HepG2 (cell line): ENCODE data around the gene NELFCD. TPM values are rescaled to one million over a fixed set of nuclear protein-coding genes. Genes with fewer than 3 reads are reported as not detected.

ENCODE experiments used
- NR2F1 ChIP-seq, 2 experiments: fragments of 450-650 bp in 1 of 2; formaldehyde crosslinking in 1 of 2; IDR thresholded peaks; 2 replicates each; pipeline versions ENCODE4 v1.5.0 to v1.6.1; 2016 to 2020; ENCODE audit warnings: mild to moderate bottlenecking in 1 of 2, missing compliant biosample characterization in 1 of 2, missing genetic modification reagents in 1 of 2, moderate library complexity in 1 of 2
- PAWR ChIP-seq: sonication (generic); formaldehyde crosslinking; IDR thresholded peaks from 2 replicates; pipeline ENCODE4 v1.4.0; 2020; ENCODE audit warnings: missing genetic modification reagents, mild to moderate bottlenecking, borderline replicate concordance
- TOE1 ChIP-seq: sonication (generic); formaldehyde crosslinking; IDR thresholded peaks from 2 replicates; pipeline ENCODE4 v1.4.0; 2020; ENCODE audit warnings: mild to moderate bottlenecking, missing genetic modification reagents
- polyA plus RNA-seq, 8 experiments: library from polyadenylated mRNA; depleted of rRNA in 3 of 8; stranded (reverse) in 7 of 8; unstranded in 1 of 8; fragments of >200 nt; fragmentation: Illumina TruSeq in 4 of 8; extraction: Trizol in 4 of 8; gene quantifications; 2 replicates each; pipeline versions ENCODE4 v1.2.1 to v1.2.3, GENCODE V29; 2011 to 2016; ENCODE audit warnings: low read depth in 4 of 8, missing spikeins in 1 of 8, mixed read lengths in 1 of 8; ENCODE audit not compliant: insufficient read depth in 1 of 8
- total RNA-seq, 5 experiments: library from RNA; depleted of rRNA; stranded (reverse); fragments of >200 nt; fragmentation: Illumina TruSeq; extraction: Trizol; gene quantifications; 2 replicates each; pipeline ENCODE4 v1.2.3, GENCODE V29; 2016; ENCODE audit warnings: low read depth in 1 of 5
- TF ChIP-seq, protein P1 (sequence below): sonication (generic); formaldehyde crosslinking; IDR thresholded peaks from 2 replicates; pipeline ENCODE4 v1.4.0; 2020; ENCODE audit warnings: mild to moderate bottlenecking, missing genetic modification reagents
- TF ChIP-seq, protein P2 (sequence below): sonication (generic); formaldehyde crosslinking; IDR thresholded peaks from 2 replicates; pipeline ENCODE4 v1.8.0; 2022; ENCODE audit warnings: missing genetic modification reagents, mild to moderate bottlenecking, borderline replicate concordance

Gene NELFCD
- total and polyA plus RNA-seq, 2 of the 13 experiments (the other 11 are each of a cell fraction or from before 2014, with no cell fraction given) = 159 to 203 TPM

DNA sequence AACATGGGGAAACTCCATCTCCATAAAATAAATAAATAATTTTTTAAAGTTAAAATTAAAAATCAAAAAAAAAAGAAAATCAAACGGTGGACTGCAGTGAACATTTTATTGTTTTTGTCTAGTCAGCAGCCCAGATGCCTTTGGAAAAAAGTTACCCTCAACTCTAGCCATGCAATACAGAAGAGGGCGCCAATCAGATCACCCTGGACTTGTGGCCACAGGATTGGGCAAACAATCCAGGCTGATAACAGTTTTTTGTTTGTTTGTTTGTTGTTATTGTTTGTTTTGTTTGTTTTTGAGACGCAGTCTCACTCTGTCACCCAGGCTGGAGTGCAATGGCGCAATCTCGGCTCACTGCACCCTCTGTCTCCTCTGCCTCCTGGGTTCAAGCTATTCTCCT, 30.5 kb upstream of the NELFCD start (continued):
- TF ChIP-seq, protein P1, sequence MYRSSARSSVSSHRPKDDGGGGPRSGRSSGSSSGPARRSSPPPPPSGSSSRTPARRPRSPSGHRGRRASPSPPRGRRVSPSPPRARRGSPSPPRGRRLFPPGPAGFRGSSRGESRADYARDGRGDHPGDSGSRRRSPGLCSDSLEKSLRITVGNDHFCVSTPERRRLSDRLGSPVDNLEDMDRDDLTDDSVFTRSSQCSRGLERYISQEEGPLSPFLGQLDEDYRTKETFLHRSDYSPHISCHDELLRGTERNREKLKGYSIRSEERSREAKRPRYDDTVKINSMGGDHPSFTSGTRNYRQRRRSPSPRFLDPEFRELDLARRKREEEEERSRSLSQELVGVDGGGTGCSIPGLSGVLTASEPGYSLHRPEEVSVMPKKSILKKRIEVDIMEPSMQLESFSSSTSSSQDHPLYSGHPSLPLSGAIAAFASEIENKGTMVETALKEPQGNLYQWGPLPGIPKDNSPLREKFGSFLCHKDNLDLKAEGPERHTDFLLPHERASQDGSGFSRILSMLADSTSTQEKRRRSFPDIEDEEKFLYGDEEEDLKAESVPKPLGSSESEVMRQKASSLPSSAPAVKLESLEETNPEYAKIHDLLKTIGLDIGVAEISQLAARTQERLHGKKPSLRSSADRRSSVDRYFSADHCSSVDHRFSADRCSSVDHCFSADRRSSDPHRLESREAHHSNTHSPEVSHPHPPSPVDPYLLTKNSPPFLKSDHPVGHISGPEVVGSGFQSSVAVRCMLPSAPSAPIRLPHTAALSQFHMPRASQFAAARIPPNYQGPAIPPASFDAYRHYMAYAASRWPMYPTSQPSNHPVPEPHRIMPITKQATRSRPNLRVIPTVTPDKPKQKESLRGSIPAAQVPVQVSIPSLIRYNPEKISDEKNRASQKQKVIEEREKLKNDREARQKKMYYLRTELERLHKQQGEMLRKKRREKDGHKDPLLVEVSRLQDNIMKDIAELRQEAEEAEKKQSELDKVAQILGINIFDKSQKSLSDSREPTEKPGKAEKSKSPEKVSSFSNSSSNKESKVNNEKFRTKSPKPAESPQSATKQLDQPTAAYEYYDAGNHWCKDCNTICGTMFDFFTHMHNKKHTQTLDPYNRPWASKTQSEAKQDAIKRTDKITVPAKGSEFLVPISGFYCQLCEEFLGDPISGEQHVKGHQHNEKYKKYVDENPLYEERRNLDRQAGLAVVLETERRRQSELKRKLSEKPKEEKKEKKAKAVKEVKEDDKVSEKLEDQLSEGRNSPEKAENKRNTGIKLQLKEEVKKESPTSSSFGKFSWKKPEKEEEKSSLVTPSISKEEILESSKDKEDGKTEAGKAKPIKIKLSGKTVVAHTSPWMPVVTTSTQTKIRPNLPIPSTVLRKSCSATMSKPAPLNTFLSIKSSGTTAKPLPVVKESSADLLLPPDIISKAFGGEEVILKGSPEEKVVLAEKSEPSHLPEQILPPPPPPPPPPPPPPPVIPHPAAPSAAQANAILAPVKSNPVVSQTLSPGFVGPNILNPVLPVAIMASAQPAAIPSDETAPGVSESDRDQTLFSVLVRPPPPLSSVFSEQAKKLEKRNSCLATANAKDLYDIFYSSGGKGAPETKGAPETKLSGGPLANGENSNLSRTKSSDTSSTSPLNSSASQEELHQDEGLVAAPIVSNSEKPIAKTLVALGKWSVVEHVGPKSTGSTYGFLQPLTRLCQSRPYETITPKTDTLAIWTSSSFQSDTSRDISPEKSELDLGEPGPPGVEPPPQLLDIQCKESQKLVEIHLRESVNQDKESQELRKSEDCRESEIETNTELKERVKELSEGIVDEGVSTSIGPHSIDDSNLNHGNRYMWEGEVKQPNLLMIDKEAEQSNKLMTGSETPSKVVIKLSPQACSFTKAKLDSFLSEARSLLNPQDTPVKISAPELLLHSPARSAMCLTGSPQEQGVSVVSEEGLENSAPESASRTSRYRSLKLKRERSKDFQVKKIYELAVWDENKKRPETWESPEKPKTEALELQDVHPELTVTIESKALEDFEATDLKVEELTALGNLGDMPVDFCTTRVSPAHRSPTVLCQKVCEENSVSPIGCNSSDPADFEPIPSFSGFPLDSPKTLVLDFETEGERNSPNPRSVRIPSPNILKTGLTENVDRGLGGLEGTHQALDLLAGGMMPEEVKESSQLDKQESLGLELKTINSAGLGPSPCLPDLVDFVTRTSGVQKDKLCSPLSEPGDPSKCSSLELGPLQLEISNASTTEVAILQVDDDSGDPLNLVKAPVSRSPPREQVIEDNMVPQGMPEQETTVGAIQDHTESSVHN (CRISPR knock-in tag) = no peak
- TF ChIP-seq PAWR = no peak
- no peak for TF ChIP-seq NR2F1 (CRISPR knock-in tag; IDR thresholded peaks at IDR 0.05)
- no peak for TF ChIP-seq TOE1 (CRISPR knock-in tag)
- TF ChIP-seq, protein P2, sequence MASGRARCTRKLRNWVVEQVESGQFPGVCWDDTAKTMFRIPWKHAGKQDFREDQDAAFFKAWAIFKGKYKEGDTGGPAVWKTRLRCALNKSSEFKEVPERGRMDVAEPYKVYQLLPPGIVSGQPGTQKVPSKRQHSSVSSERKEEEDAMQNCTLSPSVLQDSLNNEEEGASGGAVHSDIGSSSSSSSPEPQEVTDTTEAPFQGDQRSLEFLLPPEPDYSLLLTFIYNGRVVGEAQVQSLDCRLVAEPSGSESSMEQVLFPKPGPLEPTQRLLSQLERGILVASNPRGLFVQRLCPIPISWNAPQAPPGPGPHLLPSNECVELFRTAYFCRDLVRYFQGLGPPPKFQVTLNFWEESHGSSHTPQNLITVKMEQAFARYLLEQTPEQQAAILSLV = no peak
